ENCODE data around the gene NCAM1.

Gene NCAM1

GRCh38 chr11:112928136-112928535 is 33.1 kb upstream of the NCAM1 start:
- DNase-seq (ENCODE audit: low read depth in 1 of 2, low spot score in 1 of 2) = no peak
- Histone ChIP-seq H3K27ac (replicated peaks) (no peak overlapping the region), H3K27me3 (ENCODE audit: insufficient read depth, poor library complexity, severe bottlenecking) (peaks cover 2% of the 10 kb centered on the region), H3K4me3 (replicated peaks; ENCODE audit: insufficient read depth, low read length) (no peak overlapping the region)
- no peak for TF ChIP-seq POLR2AphosphoS5 (IDR thresholded peaks at IDR 0.05; ENCODE audit: low read depth)
- no peak for TF ChIP-seq SPI1 (IDR thresholded peaks at IDR 0.05; ENCODE audit: borderline replicate concordance, low read depth)
- TF ChIP-seq CTCF (IDR thresholded peaks at IDR 0.05; ENCODE audit: insufficient read depth, low read length) = no peak
- no peak for TF ChIP-seq REST (IDR thresholded peaks at IDR 0.05; ENCODE audit: insufficient replicate concordance, low read depth)
- TF ChIP-seq GABPA (IDR thresholded peaks at IDR 0.05; ENCODE audit: low read depth) = no peak

- DNase-seq (ENCODE audit: low read depth in 1 of 2, low spot score in 1 of 2) = no peak
- TF ChIP-seq REST (IDR thresholded peaks at IDR 0.05; ENCODE audit: insufficient replicate concordance, low read depth) (no peak), SPI1 (IDR thresholded peaks at IDR 0.05; ENCODE audit: borderline replicate concordance, low read depth) (no peak), POLR2AphosphoS5 (IDR thresholded peaks at IDR 0.05; ENCODE audit: low read depth) (no peak), GABPA (IDR thresholded peaks at IDR 0.05; ENCODE audit: low read depth) (no peak), CTCF (IDR thresholded peaks at IDR 0.05; ENCODE audit: insufficient read depth, low read length) (no peak)
- H3K27me3 ChIP-seq (ENCODE audit: insufficient read depth, poor library complexity, severe bottlenecking) = peaks cover 2% of the 10 kb centered on the region
- no peak overlapping the region for H3K4me3 ChIP-seq (replicated peaks; ENCODE audit: insufficient read depth, low read length)
- no peak overlapping the region for H3K27ac ChIP-seq (replicated peaks)
Observed at GRCh38 chr11:112929432-112929831, 31.8 kb upstream of the NCAM1 start.

GRCh38 chr11:112931703-112932102 is 29.5 kb upstream of the NCAM1 start:
- Histone ChIP-seq H3K27ac (replicated peaks) (no peak overlapping the region), H3K4me3 (replicated peaks; ENCODE audit: insufficient read depth, low read length) (no peak overlapping the region), H3K27me3 (ENCODE audit: insufficient read depth, poor library complexity, severe bottlenecking) (peaks cover 2% of the 10 kb centered on the region)
- DNase-seq (ENCODE audit: low read depth in 1 of 2, low spot score in 1 of 2) = no peak
- TF ChIP-seq CTCF (IDR thresholded peaks at IDR 0.05; ENCODE audit: insufficient read depth, low read length) (no peak), SPI1 (IDR thresholded peaks at IDR 0.05; ENCODE audit: borderline replicate concordance, low read depth) (no peak), POLR2AphosphoS5 (IDR thresholded peaks at IDR 0.05; ENCODE audit: low read depth) (no peak), GABPA (IDR thresholded peaks at IDR 0.05; ENCODE audit: low read depth) (no peak), REST (IDR thresholded peaks at IDR 0.05; ENCODE audit: insufficient replicate concordance, low read depth) (no peak)

All from HL-60 (cell line).